LNCaP clone FGC (cell line): ENCODE measurements around the gene PPFIBP2.

Source experiments
- DNase-seq: peaks from one replicate; pipeline ENCODE4 v3.0.0-alpha.2; 2011; ENCODE audit warnings: low read depth
- H3K4me3 ChIP-seq: 2 replicates; pipeline ENCODE4 v1.5.1; 2011; ENCODE audit warnings: mild to moderate bottlenecking, low read depth, low read length, control low read depth
- TF ChIP-seq, protein P1 (sequence below): IDR thresholded peaks from 2 replicates; pipeline ENCODE4 v1.5.1; 2012; ENCODE audit warnings: mild to moderate bottlenecking; ENCODE audit not compliant: control insufficient read depth, insufficient read depth; ENCODE audit errors: extremely low read depth

PPFIBP2 gene

DNA sequence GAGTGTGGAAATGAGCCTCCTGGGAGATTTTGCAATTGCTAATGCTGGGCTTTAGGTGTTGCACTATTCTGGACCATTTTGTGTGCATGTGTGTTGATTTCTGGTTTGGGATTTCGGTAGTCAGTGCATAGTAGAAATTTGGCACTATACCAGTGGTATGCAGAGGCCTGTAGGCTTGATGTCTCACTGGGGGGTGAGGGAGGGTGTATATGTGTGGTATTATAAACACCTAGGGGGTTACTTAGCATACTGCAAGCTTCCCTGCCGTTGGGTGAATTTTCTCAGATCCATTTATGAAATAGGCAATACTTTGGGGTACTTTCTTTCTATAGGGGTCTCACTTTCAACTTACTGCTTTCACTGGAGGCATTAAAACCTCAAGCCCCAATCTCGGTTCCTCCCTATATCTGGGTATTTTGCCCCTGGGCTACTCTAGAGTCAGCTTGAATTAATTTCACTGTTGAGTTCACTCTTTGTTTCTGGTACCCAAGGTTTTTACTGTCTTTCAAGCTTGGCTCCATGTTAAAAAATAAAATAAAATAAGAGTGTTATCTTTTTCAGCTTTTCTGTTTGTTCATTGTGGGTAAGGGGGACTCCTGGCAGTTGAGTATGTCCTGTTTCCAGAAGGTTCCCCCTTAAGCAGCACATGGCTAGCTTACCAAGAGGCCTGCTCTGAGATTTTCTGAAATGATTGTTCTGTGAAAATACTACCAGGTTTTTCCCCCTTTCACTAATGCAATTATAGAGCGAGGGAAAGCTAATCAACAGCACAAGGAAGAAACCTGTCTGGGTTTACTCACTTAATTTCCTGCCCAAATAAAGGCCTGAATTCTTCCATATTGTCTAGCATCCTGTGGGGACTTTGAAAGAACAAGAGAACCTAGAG is 45.8 kb downstream of the PPFIBP2 start:
- TF ChIP-seq, protein P1, sequence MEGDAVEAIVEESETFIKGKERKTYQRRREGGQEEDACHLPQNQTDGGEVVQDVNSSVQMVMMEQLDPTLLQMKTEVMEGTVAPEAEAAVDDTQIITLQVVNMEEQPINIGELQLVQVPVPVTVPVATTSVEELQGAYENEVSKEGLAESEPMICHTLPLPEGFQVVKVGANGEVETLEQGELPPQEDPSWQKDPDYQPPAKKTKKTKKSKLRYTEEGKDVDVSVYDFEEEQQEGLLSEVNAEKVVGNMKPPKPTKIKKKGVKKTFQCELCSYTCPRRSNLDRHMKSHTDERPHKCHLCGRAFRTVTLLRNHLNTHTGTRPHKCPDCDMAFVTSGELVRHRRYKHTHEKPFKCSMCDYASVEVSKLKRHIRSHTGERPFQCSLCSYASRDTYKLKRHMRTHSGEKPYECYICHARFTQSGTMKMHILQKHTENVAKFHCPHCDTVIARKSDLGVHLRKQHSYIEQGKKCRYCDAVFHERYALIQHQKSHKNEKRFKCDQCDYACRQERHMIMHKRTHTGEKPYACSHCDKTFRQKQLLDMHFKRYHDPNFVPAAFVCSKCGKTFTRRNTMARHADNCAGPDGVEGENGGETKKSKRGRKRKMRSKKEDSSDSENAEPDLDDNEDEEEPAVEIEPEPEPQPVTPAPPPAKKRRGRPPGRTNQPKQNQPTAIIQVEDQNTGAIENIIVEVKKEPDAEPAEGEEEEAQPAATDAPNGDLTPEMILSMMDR, result no peak
- no peak overlapping the region for H3K4me3 ChIP-seq
- DNase-seq, result no peak

DNA sequence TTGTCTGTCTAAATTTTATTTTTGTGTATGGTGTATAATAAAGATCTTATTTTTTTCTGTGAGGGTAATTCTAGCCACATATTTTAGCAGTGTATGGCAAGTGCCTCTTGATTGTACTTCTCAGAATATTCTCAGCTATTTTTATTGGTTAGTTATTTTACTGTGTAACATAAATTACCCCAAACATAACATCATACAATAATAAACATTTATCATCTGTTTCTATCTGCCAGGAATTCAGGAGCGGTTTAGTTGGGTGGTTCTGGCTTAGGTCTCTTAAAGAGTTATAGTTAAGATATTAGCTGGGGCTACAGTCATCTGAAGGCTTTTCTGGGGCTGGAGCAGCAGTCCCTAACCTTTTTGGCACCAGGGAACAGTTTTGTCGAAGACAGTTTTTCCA is 47.8 kb downstream of the PPFIBP2 start:
- DNase-seq, result no peak
- TF ChIP-seq, protein P1, result no peak
- H3K4me3 ChIP-seq, result no peak overlapping the region

DNA sequence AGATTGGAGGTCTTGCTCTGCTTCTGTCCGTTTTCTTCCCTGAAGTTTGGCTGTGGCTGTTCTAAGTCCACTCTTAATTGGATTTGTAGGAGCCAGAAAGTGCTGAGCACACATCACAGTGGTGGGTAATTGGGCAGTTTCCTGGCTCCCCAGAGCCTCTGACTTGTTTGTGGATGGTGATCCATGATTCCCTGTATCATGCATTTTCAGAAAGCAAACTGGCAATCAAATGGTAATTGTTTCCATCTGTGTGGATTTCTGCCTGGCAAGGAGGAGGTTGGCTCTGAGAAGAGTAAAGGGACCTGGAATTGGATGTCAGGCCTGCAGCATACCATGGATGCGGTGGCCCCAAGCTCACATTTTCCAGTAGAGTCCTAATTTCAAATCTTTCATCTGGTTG is 49.5 kb downstream of the PPFIBP2 start:
- TF ChIP-seq, protein P1, result no peak
- no peak for DNase-seq

DNA sequence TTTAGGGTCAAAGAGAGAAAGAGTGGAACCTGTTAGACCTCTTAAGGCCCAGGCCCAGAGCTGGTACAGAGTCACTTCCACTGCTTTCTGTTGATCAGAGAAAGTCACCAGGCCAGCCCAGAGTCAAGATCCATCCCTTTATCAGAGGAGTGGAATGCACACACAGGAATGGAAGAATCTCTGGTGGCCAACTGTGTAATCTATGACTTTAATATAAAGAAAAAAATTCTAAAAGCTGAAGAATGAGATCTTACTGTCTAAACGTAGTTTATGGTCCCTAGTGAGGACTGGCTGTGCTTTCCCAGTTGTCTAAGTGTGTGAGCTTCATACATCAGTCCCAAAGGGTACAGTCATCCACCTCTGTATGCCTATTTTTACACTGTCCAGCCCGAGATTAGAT is 51.0 kb downstream of the PPFIBP2 start:
- TF ChIP-seq, protein P1, result no peak
- H3K4me3 ChIP-seq, result no peak overlapping the region
- no peak for DNase-seq

More for the DNA sequence above, 49.5 kb downstream of the PPFIBP2 start:
- H3K4me3 ChIP-seq, result no peak overlapping the region

DNA sequence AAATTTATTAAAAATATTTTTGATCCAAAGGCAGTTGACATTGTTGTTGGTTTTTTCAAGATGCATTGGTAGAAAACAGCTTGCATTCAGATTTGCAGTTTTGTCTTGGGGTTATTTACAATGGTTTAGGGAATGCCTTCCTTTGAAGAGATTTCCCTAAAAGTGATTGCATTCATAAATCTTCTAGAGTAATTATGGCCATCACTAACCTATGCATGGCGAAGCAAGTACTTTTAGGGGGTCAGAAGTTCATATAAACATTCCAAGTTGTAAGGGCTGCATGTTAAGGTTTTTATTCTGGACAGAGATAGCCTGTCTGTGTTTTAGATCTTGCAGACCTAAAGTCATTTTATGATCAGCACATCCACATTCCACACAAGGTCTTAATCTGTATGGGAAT is 53.5 kb downstream of the PPFIBP2 start:
- TF ChIP-seq, protein P1, result no peak
- DNase-seq, result no peak

DNA sequence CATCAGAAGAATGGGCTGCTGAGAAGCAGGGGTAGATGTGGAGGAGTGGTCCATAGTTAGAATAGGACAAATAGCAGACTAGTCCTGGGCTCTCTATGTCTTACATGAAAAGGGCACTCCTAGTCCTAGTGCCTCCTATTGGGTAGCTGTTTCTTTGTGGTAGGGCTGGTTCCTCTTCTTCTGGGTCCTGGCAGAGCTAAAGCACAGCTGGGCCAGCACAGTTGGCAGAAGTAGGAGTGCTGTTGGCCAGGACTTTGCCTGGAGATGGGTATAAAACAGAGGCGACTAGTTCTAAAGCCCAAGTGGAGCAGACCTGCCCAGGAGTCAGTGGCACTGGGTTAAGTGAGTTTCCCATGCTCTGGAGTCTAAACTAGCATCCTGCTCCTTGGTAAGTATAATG is 55.2 kb downstream of the PPFIBP2 start:
- TF ChIP-seq, protein P1, result no peak
- no peak overlapping the region for H3K4me3 ChIP-seq
- peak; percentile 73 for DNase-seq

More for the DNA sequence above, 53.5 kb downstream of the PPFIBP2 start:
- no peak overlapping the region for H3K4me3 ChIP-seq
